SU-DHL-6 (cell line): Measurements from ENCODE around the gene MYCBPAP.

Experiments
- CTCF ChIP-seq: fragments of 200-600 bp; sonication (generic); IDR thresholded peaks from one replicate; pipeline ENCODE4 v1.5.1; 2017; ENCODE audit warnings: antibody characterized with exemption, mild to moderate bottlenecking, low read length, moderate library complexity; ENCODE audit not compliant: insufficient read depth, poor library complexity, severe bottlenecking
- EZH2phosphoT487 ChIP-seq: fragments of 200-600 bp; sonication (generic), shearing (Covaris generic); conservative IDR thresholded peaks from 2 replicates; pipeline ENCODE4 v1.6.1; 2018; ENCODE audit warnings: mild to moderate bottlenecking, antibody characterized with exemption, low read length, moderate library complexity, mixed read lengths

DNA sequence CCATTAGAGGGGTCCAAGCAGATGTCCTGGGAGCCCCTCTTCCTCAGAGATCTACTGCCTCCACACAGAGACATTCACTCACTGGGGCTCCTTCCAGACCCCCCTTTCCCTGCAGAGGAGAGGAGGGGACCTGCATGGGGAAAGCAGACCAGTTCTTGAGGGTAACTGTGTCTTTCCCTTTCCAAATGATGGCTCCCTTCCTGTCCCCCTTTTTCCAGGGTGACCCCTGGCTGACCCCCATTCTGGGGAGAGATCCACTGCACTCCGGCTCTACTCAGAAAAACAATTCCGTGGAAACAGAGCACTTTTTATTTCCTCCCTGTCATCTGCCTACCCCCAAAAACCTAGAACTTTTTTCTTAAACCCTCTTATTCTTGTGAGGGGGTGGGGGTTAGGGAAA, 58.6 kb downstream of the MYCBPAP start:
- TF ChIP-seq CTCF (no peak), EZH2phosphoT487 (no peak)
